ENCODE data around the gene CEP162. TPM values are rescaled to one million over a fixed set of nuclear protein-coding genes. Genes with fewer than 3 reads are reported as not detected.

CEP162 gene, protein sequence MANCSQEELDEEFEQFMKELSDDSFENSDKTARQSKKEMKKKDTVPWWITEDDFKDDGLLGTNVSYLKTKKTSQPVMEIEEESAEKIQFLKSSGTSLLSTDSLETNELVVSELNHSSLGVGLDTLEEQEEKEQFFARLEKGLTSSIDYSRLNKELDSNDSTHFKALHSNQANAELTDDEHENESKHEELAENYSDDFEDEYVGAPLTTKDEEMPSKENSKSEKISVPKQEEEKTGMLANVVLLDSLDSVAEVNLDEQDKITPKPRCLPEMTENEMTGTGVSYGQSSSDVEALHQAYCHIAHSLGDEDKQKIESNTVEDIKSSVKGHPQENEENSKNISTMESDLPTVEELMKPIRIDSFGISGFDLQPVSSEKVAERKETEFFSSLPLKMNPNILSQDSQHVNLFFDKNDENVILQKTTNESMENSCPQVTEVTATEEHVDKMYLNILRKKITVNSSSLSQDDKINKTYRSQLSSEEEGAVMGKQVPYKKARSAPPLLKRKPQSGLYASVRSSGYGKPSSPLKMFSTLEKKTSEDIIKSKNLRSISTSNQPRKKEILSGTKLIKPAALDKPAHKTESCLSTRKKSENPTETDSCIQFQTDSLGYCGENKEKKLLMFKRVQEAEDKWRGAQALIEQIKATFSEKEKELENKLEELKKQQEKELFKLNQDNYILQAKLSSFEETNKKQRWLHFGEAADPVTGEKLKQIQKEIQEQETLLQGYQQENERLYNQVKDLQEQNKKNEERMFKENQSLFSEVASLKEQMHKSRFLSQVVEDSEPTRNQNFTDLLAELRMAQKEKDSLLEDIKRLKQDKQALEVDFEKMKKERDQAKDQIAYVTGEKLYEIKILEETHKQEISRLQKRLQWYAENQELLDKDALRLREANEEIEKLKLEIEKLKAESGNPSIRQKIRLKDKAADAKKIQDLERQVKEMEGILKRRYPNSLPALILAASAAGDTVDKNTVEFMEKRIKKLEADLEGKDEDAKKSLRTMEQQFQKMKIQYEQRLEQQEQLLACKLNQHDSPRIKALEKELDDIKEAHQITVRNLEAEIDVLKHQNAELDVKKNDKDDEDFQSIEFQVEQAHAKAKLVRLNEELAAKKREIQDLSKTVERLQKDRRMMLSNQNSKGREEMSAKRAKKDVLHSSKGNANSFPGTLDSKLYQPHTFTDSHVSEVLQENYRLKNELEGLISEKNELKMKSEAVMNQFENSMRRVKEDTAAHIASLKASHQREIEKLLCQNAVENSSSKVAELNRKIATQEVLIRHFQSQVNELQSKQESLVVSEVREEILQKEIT (N-terminal part only)
- total RNA-seq = 20.1 TPM

DNA sequence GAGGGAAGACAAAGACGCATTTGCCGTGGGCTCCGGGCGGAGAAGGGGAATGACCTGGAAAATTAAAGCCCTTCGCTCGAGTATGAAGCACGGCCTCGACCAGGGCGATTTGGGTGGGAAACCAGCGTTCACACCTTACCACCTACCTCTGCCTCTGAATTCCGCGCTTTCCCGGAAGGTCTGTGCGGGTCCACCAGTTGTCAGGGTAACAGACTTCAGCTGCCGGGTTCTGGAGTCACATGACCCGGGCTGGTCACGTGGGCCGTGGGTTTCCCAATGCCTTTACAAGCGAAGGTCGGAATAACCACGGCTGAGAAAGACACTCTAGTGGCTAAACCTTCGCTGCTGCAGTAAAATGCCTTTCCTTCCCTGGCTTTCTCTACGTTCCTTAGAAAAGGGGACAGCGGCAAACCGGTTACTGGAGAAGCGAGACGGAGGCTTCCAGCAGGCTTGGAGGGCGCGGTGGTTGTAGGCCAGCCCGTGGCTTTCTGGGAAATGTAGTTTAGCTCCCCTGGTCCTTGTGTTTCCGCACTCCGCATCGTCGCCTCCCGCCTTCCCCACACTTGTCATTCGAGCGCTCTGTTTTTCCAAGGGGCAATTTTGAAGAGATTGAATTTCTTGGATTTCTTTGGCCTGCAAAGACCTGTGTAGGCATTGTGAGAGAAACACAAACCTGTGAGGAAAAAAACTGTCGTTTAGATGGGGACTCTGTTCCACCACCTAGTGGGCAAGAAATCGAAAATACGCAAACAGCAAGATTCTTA lies at the start of gene CEP162:
Gene CEP162 (minus strand): TSS at position 210 of the 764 bp plus-strand sequence. CDS start 1,250 bp downstream, outside the sequence.

Other genes with a start within 250 kb of the CEP162 start
- 30.4 TPM for gene MRAP2, start 193.9 kb downstream of the CEP162 start, total RNA-seq

All from diencephalon (tissue), 1 donor.